GM12878 (cell line): ENCODE results near the gene OSGEP. TPM values are rescaled to one million over a fixed set of nuclear protein-coding genes. Genes with fewer than 3 reads are reported as not detected.

Experiments
- ATAC-seq: fragments of 200-7000 bp; cut with Tn5 transposase; 3 replicates; pipeline ENCODE4 v1.9.1; 2020; ENCODE audit warnings: mild to moderate bottlenecking, moderate library complexity
- BruUV-seq: library from RNA; stranded (reverse); fragments of 400-500 nt; replicated peaks from 2 replicates; lab custom pipeline; 2021; lab: Mats Ljungman, UMichigan
- CTCF ChIA-PET: fragments of 300-600 bp; sonication (Branson Sonifier 250); formaldehyde crosslinking; extraction: SDS; loops from one replicate; lab custom pipeline; 2021; ENCODE audit warnings: inconsistent platforms; lab: Yijun Ruan, JAX
- POLR2A ChIA-PET: fragments of 350-600 bp; formaldehyde crosslinking; extraction: SDS; loops from one replicate; lab custom pipeline; 2021; ENCODE audit warnings: inconsistent platforms; lab: Charles Lee
- RAD21 ChIA-PET: fragments of 300-600 bp; sonication (Branson Sonifier 250); formaldehyde crosslinking; loops from one replicate; lab custom pipeline; 2023; ENCODE audit warnings: antibody characterized with exemption; ENCODE audit not compliant: unreplicated experiment; lab: Charles Lee
- SMC1A ChIA-PET: fragments of 300-600 bp; sonication (Branson Sonifier 250); formaldehyde crosslinking; loops from one replicate; lab custom pipeline; 2023; ENCODE audit not compliant: unreplicated experiment, uncharacterized antibody; lab: Charles Lee
- DNase-seq: peaks from one replicate; pipeline ENCODE4 v3.0.0-alpha.2; 2011; ENCODE audit warnings: low read depth, low spot score
- FAIRE-seq: peaks from 3 replicates; lab custom pipeline; 2011; peaks lifted over from hg19 to GRCh38; lab: Jason Lieb, UNC
- H2AFZ ChIP-seq: 2 replicates; pipeline ENCODE4 v1.6.0; 2011; ENCODE audit warnings: low read depth, low read length, control low read depth; ENCODE audit not compliant: control insufficient read depth
- H3K27ac ChIP-seq: 2 replicates; pipeline ENCODE4 v1.5.1; 2011; ENCODE audit warnings: control low read depth; ENCODE audit not compliant: control insufficient read depth, insufficient read depth
- H3K27me3 ChIP-seq, 2 experiments: replicated peaks in 1 of 2; 2 replicates each; pipeline versions ENCODE4 v1.6.0 to v1.6.1; 2011; ENCODE audit warnings: low read length in 1 of 2; ENCODE audit not compliant: control insufficient read depth in 2 of 2, insufficient read depth in 2 of 2
- H3K36me3 ChIP-seq, 2 experiments: 2 replicates each; pipeline ENCODE4 v1.5.1; 2011; ENCODE audit warnings: low read length in 1 of 2; ENCODE audit not compliant: control insufficient read depth in 2 of 2, insufficient read depth in 2 of 2
- H3K4me1 ChIP-seq: 2 replicates; pipeline ENCODE4 v1.6.1; 2011; ENCODE audit warnings: mild to moderate bottlenecking, low read length, moderate library complexity, mixed read lengths; ENCODE audit not compliant: control insufficient read depth, insufficient read depth
- H3K4me2 ChIP-seq: 2 replicates; pipeline ENCODE4 v1.6.0; 2011; ENCODE audit warnings: control low read depth; ENCODE audit not compliant: control insufficient read depth, insufficient read depth
- H3K4me3 ChIP-seq: fragments of 200-600 bp; sonication (generic); 2 replicates; pipeline ENCODE4 v1.5.1; 2016
- H3K79me2 ChIP-seq: 2 replicates; pipeline ENCODE4 v1.6.0; 2011; ENCODE audit warnings: low read length; ENCODE audit not compliant: control insufficient read depth, insufficient read depth
- H3K9ac ChIP-seq: 2 replicates; pipeline ENCODE4 v1.8.0; 2011; ENCODE audit warnings: low read length, control low read depth, mixed read lengths; ENCODE audit not compliant: control insufficient read depth, insufficient read depth
- H3K9me3 ChIP-seq: replicated peaks from 3 replicates; pipeline ENCODE4 v1.5.1; 2011; ENCODE audit warnings: mild to moderate bottlenecking, low read length; ENCODE audit not compliant: control insufficient read depth, insufficient read depth
- H4K20me1 ChIP-seq: 2 replicates; pipeline ENCODE4 v1.6.0; 2011; ENCODE audit not compliant: control insufficient read depth, insufficient read depth
- CHD4 ChIP-seq: fragments of 200-600 bp; sonication (generic); IDR thresholded peaks from 2 replicates; pipeline ENCODE4 v1.6.1; 2016; ENCODE audit warnings: mild to moderate bottlenecking
- DPF2 ChIP-seq: fragments of 450-650 bp; IDR thresholded peaks from 2 replicates; pipeline ENCODE4 v1.6.1; 2017; ENCODE audit warnings: mild to moderate bottlenecking
- HDAC2 ChIP-seq: fragments of 200-600 bp; sonication (generic); IDR thresholded peaks from 2 replicates; pipeline ENCODE4 v1.6.1; 2017
- HDGF ChIP-seq: fragments of 450-650 bp; IDR thresholded peaks from 2 replicates; pipeline ENCODE4 v1.6.1; 2016; ENCODE audit warnings: antibody characterized with exemption
- IKZF1 ChIP-seq: fragments of 450-650 bp; conservative IDR thresholded peaks from 2 replicates; pipeline ENCODE4 v1.6.1; 2017; ENCODE audit warnings: antibody characterized with exemption, mild to moderate bottlenecking
- JUNB ChIP-seq: IDR thresholded peaks from 2 replicates; pipeline ENCODE4 v1.6.1; 2016; ENCODE audit warnings: antibody characterized with exemption, mild to moderate bottlenecking
- KAT2A ChIP-seq: conservative IDR thresholded peaks from 2 replicates; pipeline ENCODE4 v1.6.1; 2011; ENCODE audit warnings: low read depth, low read length; ENCODE audit not compliant: control insufficient read depth
- MYB ChIP-seq: fragments of 150-350 bp; IDR thresholded peaks from 2 replicates; pipeline ENCODE4 v1.6.1; 2014; ENCODE audit warnings: mild to moderate bottlenecking, low read depth, low read length, borderline replicate concordance
- NFIC ChIP-seq: IDR thresholded peaks from 2 replicates; pipeline ENCODE4 v1.6.1; 2012; ENCODE audit warnings: low read depth, mild to moderate bottlenecking, inconsistent platforms, low read length, moderate library complexity
- NFYB ChIP-seq: IDR thresholded peaks from 2 replicates; pipeline ENCODE4 v1.6.1; 2011; ENCODE audit warnings: low read depth, mild to moderate bottlenecking, low read length, improper control_type of control experiment, moderate library complexity; ENCODE audit not compliant: insufficient read depth
- NR2F1 ChIP-seq: fragments of 450-650 bp; conservative IDR thresholded peaks from 2 replicates; pipeline ENCODE4 v1.6.1; 2017; ENCODE audit warnings: mild to moderate bottlenecking
- PAX5 ChIP-seq: IDR thresholded peaks from 2 replicates; pipeline ENCODE4 v1.6.1; 2011; ENCODE audit warnings: low read depth, low read length, borderline replicate concordance
- SMAD5 ChIP-seq: IDR thresholded peaks from 2 replicates; pipeline ENCODE4 v1.6.1; 2016; ENCODE audit warnings: antibody characterized with exemption, low read depth
- SP1 ChIP-seq: IDR thresholded peaks from one replicate; pipeline ENCODE4 v1.6.1; 2011; ENCODE audit warnings: low read depth, low read length
- TARDBP ChIP-seq: IDR thresholded peaks from 2 replicates; pipeline ENCODE4 v1.6.1; 2016; ENCODE audit warnings: borderline replicate concordance
- TCF12 ChIP-seq: IDR thresholded peaks from 2 replicates; pipeline ENCODE4 v1.6.1; 2011; ENCODE audit warnings: low read depth, mild to moderate bottlenecking, low read length
- YY1 ChIP-seq: IDR thresholded peaks from 2 replicates; pipeline ENCODE4 v1.6.1; 2011; ENCODE audit warnings: low read depth, mild to moderate bottlenecking, low read length
- ZNF622 ChIP-seq: fragments of 450-650 bp; IDR thresholded peaks from 2 replicates; pipeline ENCODE4 v1.6.1; 2017; ENCODE audit warnings: mild to moderate bottlenecking, inconsistent platforms
- WGBS: methylation state at CpG from one replicate; pipeline ENCODE4 v1.1.6; 2016; ENCODE audit warnings: low lambda C conversion rate; ENCODE audit not compliant: insufficient replicate concordance, insufficient coverage; ENCODE audit errors: missing lambda C conversion rate; 5-methylcytosine and 5-hydroxymethylcytosine counted together
- in situ Hi-C: fragments of 300-500 bp; cut with MboI; formaldehyde crosslinking; loops from 9 replicates; pipeline ENCODE4 v1.14.3; 2018; ENCODE audit warnings: mixed read lengths
- intact Hi-C: fragments of 100-400 bp; cut with micrococcal nuclease; formaldehyde crosslinking; loops from one replicate; pipeline ENCODE4 v1.14.2; 2022; ENCODE audit not compliant: unreplicated experiment
- polyA plus RNA-seq, 11 experiments: library from polyadenylated mRNA; depleted of rRNA in 4 of 11; unstranded in 6 of 11; stranded (reverse) in 5 of 11; fragments of >200 nt; fragmentation: Nextera tagmentation in 4 of 11; fragmentation: Illumina TruSeq in 1 of 11; extraction: Ambion mirVana in 4 of 11; extraction: Trizol in 1 of 11; gene quantifications; 1 replicate in 1 of 11; 2 replicates in 10 of 11; pipeline versions ENCODE4 v1.2.1 to v1.2.3, GENCODE V29; 2011 to 2016; ENCODE audit warnings: inconsistent platforms in 2 of 11, missing spikeins in 2 of 11, low read depth in 1 of 11
- total RNA-seq, 4 experiments: library from RNA; depleted of rRNA in 3 of 4; stranded (reverse); fragments of >200 nt in 3 of 4; fragmentation: Illumina TruSeq in 1 of 4; extraction: Trizol in 1 of 4; gene quantifications; 2 replicates each; pipeline versions ENCODE4 v1.2.1 to v1.2.3, GENCODE V29; 2013 to 2021

Gene OSGEP
- total and polyA plus RNA-seq, 10 of the 15 experiments (the other 5 are each of a cell fraction or from before 2014, with no cell fraction given): 47.8 to 88.9 (median 52.8) TPM

- no peak overlapping the region for H3K4me2 ChIP-seq
- intact Hi-C loops: loop anchor here (5.0 kb wide), 1 partner anchor 113 kb away; no protein-coding TSS in a partner anchor
- TF ChIP-seq TCF12 (no peak), YY1 (no peak), TARDBP (no peak), IKZF1 (no peak), HDAC2 (no peak), ZNF622 (no peak), PAX5 (no peak), KAT2A (no peak), DPF2 (no peak), NR2F1 (no peak), SMAD5 (no peak), NFIC (no peak), CHD4 (no peak), HDGF (no peak), SP1 (no peak), NFYB (no peak), MYB (no peak), JUNB (no peak)
- CTCF ChIA-PET: interaction anchor here (0.6 to 0.7 kb wide), 2 partner anchors 40 to 212 kb away, joined by 3 to 4 read pairs; no protein-coding TSS in a partner anchor
- no peak overlapping the region for H2AFZ ChIP-seq
- H4K20me1 ChIP-seq: no peaks in the 10 kb centered on the region
- no peaks in the 10 kb centered on the region for H3K79me2 ChIP-seq
- H3K4me1 ChIP-seq: peaks cover 4% of the 10 kb centered on the region
- no peak overlapping the region for H3K9ac ChIP-seq
- FAIRE-seq: no peak
- WGBS: 73% methylated on average over 1 of the region's 1 CpG
- DNase-seq: no peak
- no peaks in the 10 kb centered on the region for H3K27me3 ChIP-seq
- SMC1A ChIA-PET: no interaction called here
- RAD21 ChIA-PET: interaction anchor here (1.0 kb wide), 1 partner anchor 42 kb away, joined by 3 read pairs; the partner anchor contains the start of gene PIP4P1
- BruUV-seq: no TSS peak
- H3K36me3 ChIP-seq: no peaks in the 10 kb centered on the region
- H3K27ac ChIP-seq: no peak overlapping the region
- ATAC-seq: no peak
- POLR2A ChIA-PET: no interaction called here
- H3K4me3 ChIP-seq: no peak overlapping the region
- no peaks in the 10 kb centered on the region for H3K9me3 ChIP-seq
- in situ Hi-C loops: loop anchor here (5.0 kb wide), 1 partner anchor 33 kb away; the partner anchor contains the start of gene OSGEP
These were observed 35.2 kb downstream of the OSGEP start for GRCh38 chr14:20419419-20419818.
